WERI-Rb-1 (cell line): ENCODE results near the gene DHX9.

Source experiments
- DNase-seq: peaks from one replicate; pipeline ENCODE4 v3.0.0-alpha.2; 2020
- H3K27ac ChIP-seq: fragments of 250-450 bp; sonication (Bioruptor Pico); 2 replicates; pipeline ENCODE4 v1.5.1; 2020; ENCODE audit warnings: mild to moderate bottlenecking, moderate library complexity
- H3K27me3 ChIP-seq: fragments of 250-450 bp; sonication (Bioruptor Pico); 2 replicates; pipeline ENCODE4 v1.5.1; 2021; ENCODE audit warnings: mild to moderate bottlenecking, low read depth, moderate library complexity; ENCODE audit not compliant: insufficient read depth, severe bottlenecking
- H3K36me3 ChIP-seq: fragments of 250-450 bp; sonication (Bioruptor Pico); 2 replicates; pipeline ENCODE4 v1.5.1; 2020; ENCODE audit warnings: mild to moderate bottlenecking, moderate library complexity
- H3K4me3 ChIP-seq: 2 replicates; pipeline ENCODE4 v1.5.1; 2011; ENCODE audit warnings: low read depth, mild to moderate bottlenecking, control low read depth, low read length
- H3K9me3 ChIP-seq: fragments of 250-450 bp; sonication (Bioruptor Pico); 2 replicates; pipeline ENCODE4 v1.5.1; 2021; ENCODE audit warnings: mild to moderate bottlenecking, moderate library complexity; ENCODE audit not compliant: severe bottlenecking
- TF ChIP-seq, protein P1 (sequence below): IDR thresholded peaks from 2 replicates; pipeline ENCODE4 v1.5.1; 2011; ENCODE audit warnings: low read depth, mild to moderate bottlenecking, control low read depth, inconsistent platforms, low read length

DHX9 gene

DNA sequence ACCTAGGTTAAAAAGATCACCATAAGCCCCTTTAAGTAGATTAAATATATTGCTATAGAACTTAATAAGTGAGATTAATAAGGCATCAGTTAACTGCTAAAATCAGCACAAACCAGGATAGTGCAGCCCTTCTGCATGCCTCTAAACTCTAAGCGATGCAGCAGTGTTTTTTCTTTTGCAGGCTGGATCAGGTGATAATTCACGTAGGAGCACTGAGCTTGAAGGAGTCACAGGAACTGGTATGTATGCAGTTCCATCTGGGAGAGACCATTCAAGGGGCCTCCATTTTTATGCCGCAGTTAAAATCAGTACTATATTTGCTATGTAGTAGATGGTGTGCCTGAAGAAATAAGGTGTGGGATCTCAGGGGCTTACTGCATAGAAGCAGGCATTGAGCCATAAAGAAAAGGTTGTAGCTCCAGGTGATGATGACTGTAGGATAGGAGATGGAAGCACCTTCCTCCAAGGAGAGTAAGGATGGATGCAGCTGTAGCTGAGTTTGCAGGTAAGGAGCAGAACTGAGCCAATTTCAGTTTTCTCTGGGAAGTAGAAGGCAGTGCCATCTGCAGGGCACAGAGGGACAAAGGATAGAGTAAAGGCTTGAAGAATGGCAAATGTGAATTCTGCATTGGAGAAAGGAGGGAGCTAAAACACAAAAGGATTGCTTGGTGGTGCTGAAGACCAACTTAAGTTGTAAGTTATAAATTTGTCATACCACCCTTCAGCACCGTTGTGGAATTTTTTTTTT, 27.0 kb upstream of the DHX9 start:
- TF ChIP-seq, protein P1, sequence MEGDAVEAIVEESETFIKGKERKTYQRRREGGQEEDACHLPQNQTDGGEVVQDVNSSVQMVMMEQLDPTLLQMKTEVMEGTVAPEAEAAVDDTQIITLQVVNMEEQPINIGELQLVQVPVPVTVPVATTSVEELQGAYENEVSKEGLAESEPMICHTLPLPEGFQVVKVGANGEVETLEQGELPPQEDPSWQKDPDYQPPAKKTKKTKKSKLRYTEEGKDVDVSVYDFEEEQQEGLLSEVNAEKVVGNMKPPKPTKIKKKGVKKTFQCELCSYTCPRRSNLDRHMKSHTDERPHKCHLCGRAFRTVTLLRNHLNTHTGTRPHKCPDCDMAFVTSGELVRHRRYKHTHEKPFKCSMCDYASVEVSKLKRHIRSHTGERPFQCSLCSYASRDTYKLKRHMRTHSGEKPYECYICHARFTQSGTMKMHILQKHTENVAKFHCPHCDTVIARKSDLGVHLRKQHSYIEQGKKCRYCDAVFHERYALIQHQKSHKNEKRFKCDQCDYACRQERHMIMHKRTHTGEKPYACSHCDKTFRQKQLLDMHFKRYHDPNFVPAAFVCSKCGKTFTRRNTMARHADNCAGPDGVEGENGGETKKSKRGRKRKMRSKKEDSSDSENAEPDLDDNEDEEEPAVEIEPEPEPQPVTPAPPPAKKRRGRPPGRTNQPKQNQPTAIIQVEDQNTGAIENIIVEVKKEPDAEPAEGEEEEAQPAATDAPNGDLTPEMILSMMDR, result no peak
- Histone ChIP-seq H3K27ac (no peak overlapping the region), H3K4me3 (no peak overlapping the region), H3K36me3 (no peaks in the 10 kb centered on the region; the same call in 1 of the 2 replicates), H3K27me3 (no peaks in the 10 kb centered on the region), H3K9me3 (no peaks in the 10 kb centered on the region)
- DNase-seq, result no peak

DNA sequence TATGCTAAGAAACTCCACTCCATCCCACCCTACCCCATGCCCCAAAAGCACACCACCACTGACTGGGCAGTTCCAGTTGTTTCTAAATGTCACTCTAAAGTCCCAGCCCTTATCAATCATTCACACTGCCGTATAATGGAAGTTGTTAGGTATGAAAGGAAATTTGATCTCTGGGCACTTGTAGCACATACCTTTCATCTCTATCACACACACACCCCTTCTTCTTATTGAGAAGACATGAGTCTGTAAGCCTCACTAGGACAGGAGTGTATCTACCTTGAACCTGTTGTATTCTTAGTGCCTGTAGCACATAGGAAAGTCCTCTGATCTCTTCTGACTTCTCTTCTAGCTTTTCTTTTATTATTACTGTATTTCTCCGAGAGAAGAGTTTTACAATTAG, 22.3 kb upstream of the DHX9 start:
- TF ChIP-seq, protein P1, result no peak
- no peak for DNase-seq

DNA sequence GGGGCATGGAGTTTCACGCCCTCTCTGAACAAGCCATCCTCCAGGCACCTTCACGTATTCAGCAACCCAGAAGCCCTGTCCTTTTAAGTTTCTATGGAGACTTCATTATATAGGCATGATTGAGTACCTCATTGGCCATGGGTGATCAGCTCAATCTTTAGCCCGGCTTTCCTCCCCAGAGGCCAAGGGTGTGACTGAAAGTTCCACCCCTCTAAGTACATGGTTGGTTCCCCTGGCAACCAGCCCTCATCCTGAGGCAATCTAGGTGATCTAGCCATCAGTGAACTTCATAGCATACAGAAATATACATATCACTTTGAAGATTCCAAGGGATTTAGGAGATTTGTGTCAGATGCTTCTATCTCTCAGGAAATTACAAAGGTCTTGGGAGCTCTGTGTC, 21.3 kb upstream of the DHX9 start:
- no peaks in the 10 kb centered on the region; the same call in 1 of the 2 replicates for H3K36me3 ChIP-seq
- TF ChIP-seq, protein P1, result no peak
- no peak for DNase-seq

More for the DNA sequence above, 22.3 kb upstream of the DHX9 start:
- Histone ChIP-seq H3K4me3 (no peak overlapping the region), H3K9me3 (no peaks in the 10 kb centered on the region), H3K27me3 (no peaks in the 10 kb centered on the region), H3K27ac (no peak overlapping the region), H3K36me3 (no peaks in the 10 kb centered on the region; the same call in 1 of the 2 replicates)

DNA sequence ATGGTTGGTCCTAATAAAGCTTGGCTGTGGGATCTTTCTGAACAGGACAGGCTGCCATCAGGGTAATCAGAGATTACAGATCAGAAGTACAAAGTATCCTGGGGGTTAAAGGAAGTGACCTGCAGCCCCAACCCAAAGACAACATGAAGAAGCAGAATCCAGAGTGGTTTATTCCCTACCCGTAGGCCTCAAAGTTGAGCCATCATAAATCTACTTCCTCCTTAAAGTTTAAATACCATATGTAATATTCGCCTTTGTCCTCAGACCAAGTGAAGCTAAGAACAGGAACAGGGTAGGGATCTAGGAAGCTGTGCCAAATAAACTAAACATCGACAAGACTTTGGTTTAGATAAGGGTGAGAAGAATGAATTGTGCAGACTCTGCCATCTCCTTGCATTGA, 15.9 kb upstream of the DHX9 start:
- TF ChIP-seq, protein P1, result no peak
- no peak for DNase-seq

More for the DNA sequence above, 21.3 kb upstream of the DHX9 start:
- Histone ChIP-seq H3K27me3 (no peaks in the 10 kb centered on the region), H3K27ac (no peak overlapping the region), H3K4me3 (no peak overlapping the region), H3K9me3 (no peaks in the 10 kb centered on the region)

DNA sequence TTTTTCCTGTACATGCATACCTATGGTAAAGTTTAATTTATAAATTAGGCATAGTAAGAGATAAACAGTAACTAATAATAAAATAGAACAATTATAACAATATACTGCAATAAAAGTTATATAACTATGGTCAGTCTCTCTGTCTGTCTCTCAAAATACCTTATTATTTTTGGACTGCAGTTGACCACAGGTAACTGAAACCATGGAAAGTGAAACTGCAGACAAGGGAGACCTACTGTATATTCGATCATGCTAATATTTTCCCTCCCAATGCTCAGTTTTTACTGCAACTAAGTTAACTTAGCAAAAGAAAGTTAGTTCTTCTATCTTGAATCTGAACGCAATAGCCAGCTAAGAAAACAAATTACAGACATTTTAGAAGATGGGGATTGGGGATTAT, 12.3 kb upstream of the DHX9 start:
- DNase-seq, result no peak
- Histone ChIP-seq H3K27ac (no peak overlapping the region), H3K36me3 (no peaks in the 10 kb centered on the region), H3K9me3 (no peaks in the 10 kb centered on the region), H3K27me3 (no peaks in the 10 kb centered on the region), H3K4me3 (no peak overlapping the region)
- TF ChIP-seq, protein P1, result no peak

More for the DNA sequence above, 15.9 kb upstream of the DHX9 start:
- Histone ChIP-seq H3K27ac (no peak overlapping the region), H3K27me3 (no peaks in the 10 kb centered on the region), H3K4me3 (no peak overlapping the region), H3K9me3 (no peaks in the 10 kb centered on the region), H3K36me3 (no peaks in the 10 kb centered on the region)
